Right kidney (tissue), 9 donors: ENCODE measurements around the gene AHR.

Experiments
- DNase-seq: peaks from one replicate; pipeline ENCODE4 v3.0.0-alpha.2; 2016
- long read RNA-seq, 8 donors: transcript quantifications; one replicate each; lab custom pipeline, GENCODE V29; 2026

Gene AHR
- long read RNA-seq, donor 1, partial matches to known transcripts: 9 of 9 reads
- long read RNA-seq, donor 1, other reads (novel, unspliced or antisense): 0 of 9 reads
- long read RNA-seq, donor 2, partial matches to known transcripts: 0 of 1 reads
- long read RNA-seq, donor 2, other reads (novel, unspliced or antisense): 0 of 1 reads
- long read RNA-seq, donor 3: 0 reads
- long read RNA-seq, donor 4, partial matches to known transcripts: 18 of 18 reads
- long read RNA-seq, donor 4, other reads (novel, unspliced or antisense): 0 of 18 reads
- long read RNA-seq, donor 5, full-length matches to known transcripts: 2 of 2 reads
- long read RNA-seq, donor 5, partial matches to known transcripts: 0 of 2 reads
- long read RNA-seq, donor 5, other reads (novel, unspliced or antisense): 0 of 2 reads
- long read RNA-seq, donor 6, full-length matches to known transcripts: 3 of 17 reads
- long read RNA-seq, donor 6, partial matches to known transcripts: 14 of 17 reads
- long read RNA-seq, donor 6, other reads (novel, unspliced or antisense): 0 of 17 reads
- long read RNA-seq, donor 7, full-length matches to known transcripts: 1 of 20 reads
- long read RNA-seq, donor 7, partial matches to known transcripts: 19 of 20 reads
- long read RNA-seq, donor 7, other reads (novel, unspliced or antisense): 0 of 20 reads
- long read RNA-seq, donor 8, full-length matches to known transcripts: 1 of 1 reads
- long read RNA-seq, donor 8, partial matches to known transcripts: 0 of 1 reads
- long read RNA-seq, donor 8, other reads (novel, unspliced or antisense): 0 of 1 reads

DNA sequence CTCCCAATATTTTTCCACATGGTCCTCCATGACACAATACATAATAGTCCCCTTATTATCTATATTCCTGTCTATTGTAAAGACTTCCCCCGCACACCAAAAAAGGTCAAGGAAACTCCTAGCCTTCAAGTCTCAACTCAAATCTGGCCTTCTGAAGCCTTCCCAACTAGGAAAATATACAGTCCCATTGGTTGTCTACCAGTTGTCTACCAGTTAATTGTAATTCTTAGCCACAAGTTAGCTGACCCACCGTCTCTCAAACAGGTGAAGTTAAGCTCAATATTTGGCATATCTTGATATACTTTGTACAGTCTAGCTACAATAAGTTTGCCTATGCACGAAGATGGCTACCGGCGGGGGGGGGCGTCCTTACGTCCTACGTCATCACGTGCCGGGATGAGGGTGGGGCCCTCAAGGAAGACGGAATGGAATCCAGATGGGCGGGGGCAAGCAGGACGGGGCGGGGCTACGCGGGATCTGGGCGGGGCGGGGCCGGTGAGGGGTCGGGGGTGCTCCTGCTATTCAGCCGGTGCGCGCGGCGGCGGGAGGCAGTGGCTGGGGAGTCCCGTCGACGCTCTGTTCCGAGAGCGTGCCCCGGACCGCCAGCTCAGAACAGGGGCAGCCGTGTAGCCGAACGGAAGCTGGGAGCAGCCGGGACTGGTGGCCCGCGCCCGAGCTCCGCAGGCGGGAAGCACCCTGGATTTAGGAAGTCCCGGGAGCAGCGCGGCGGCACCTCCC lies at the start of gene AHR:
AHR (plus strand) TSS at position 551 of the 738 bp plus-strand sequence. CDS start 613 bp downstream, outside the sequence.
- DNase-seq: no peak

- no peak for DNase-seq
Observed at GRCh38 chr7:17253885-17254284, 44.6 kb upstream of the AHR start.

GRCh38 chr7:17255926-17256325 lies 42.5 kb upstream of the AHR start:
- DNase-seq: no peak

GRCh38 chr7:17256375-17256774 lies 42.1 kb upstream of the AHR start:
- DNase-seq: no peak

DNA sequence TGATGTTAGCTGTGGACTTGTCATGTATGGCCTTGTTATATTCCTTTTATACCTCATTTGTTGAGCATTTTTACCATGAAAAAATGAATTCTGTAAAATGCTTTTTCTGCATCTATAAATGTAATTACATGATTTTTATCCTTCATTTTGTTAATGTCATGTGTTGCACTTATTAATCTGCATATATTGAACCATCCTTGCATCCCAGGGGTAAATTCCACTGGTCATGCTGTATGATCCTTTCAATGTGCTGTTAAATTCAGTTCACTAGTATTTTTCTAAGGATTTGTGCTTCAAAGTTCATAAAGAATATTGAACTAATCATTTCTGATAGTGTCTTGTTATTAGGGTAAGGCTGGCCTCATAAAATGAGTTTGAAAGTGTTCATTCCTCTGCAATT lies 31.9 kb upstream of the AHR start:
- DNase-seq: no peak

- DNase-seq: no peak
Observed at GRCh38 chr7:17269341-17270221, 28.9 kb upstream of the AHR start.

DNA sequence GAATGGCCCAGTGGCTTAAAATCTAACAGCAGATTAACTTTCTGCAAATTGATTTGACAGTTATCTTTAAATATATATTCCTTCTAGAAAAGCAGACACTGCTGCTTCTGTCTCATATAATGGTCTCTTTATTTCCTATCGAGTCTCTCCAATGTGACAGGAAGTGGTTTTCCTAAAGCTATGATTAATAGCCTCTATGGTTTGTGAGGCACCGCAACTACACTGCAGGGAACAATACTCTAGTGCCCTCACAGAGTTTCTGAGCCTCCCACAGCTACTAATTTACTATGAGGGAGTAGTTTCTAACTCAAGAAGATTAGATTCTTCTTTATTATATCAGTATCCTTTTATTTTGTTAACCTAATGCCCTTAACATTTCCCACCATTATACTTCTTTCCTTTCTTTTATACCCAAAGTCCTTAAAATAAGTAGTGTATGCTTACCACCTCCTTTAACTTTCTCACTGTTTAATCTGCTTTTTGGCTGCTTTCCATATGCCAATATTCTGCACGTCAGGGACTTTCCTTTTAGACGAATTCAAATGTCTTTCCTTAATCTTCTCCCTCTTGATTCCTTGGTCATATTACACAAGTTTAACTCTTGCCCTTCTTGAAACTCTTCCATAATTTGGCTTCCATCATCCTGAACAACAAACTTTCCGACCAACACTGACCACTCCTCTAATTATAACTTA lies 23.8 kb upstream of the AHR start:
- DNase-seq: no peak

DNA sequence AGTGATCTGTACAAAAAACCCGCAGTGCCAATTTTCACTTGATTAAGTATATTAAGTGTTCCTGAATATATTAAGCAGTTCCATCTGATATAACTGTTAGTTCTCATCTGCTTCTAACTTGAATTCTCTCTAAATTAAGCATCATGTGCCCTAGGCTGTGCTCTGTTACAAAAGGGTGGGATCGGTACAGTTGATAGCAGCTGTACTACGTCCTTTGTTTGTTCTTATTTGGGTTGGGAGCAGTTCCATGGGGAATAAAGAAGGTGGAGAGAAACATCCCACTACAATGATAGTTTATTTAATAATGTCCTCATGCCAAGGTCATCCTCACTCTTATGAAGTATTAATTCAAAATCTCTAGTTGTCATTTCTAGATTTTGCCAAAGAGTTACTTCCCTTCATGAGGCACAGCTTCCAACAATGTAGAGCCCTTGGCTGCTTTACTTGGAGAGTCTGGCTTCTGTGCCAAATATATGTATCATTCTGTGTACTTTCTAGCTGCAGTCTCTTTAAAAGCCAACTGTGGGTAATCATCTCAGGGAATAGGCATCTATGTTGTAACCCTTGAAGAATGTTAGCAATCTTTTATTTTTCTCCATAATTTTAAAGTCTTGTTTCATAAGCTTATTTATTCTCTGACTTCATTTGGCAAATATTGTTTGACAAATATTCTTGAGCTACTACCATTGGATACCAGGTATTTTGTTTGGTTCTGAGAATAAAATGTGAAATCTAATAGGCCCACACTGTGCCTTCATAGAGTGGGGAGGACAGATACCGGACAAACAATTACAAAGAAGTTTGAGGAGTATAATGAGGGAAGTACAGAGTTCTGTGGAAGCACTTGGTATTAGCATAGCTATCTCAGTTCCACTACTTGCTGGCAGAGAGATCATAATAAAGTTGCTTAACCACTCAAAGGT lies 22.4 kb upstream of the AHR start:
- no peak for DNase-seq

DNA sequence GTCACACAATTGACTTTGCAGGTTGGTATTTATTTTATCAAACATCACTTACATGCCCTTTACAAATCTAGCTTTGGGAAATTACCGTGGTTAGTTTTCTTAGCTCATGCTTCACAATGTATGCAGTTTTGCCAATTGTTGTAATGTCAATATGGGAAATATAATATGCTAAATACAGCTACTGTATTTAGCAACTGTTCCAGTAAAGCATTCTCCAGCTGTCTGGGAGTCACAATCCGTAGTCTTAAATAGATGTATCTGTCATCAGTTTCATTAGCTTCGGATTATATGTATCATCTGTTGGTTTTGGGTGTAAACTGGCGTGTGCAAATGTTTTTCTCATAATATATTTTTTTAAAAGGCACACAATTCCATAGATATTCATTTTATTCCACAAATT lies 19.4 kb upstream of the AHR start:
- no peak for DNase-seq

DNA sequence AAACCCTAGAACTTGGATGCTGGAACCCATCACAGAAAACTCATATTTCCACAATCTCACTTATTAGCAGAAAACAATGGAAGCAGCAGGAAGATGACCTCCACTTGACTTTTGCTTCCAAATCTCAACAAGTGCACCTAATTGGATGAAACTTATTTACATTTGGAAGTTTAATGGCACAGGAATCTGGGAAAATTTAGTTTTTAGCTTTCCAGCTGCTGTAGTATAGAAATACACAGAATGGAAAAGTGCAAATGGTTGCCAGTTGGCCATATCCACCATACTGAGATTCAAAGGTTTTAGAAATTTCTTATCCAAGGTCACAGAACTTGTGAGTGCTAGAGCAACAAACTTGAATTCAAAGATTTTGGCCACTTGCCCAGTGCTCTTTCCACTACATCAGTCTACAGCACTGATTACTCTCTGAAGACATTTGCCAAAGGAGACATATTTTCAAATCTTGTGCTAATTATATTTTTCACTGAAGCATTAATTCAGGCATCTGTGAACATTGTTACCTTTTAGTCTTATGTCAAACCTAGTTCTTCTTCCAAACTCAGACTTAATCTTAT lies 9.3 kb upstream of the AHR start:
- DNase-seq: no peak

- no peak for DNase-seq
Observed at GRCh38 chr7:17292843-17293242, 5.6 kb upstream of the AHR start.

GRCh38 chr7:17293481-17293880 lies 5.0 kb upstream of the AHR start:
- DNase-seq: no peak

DNA sequence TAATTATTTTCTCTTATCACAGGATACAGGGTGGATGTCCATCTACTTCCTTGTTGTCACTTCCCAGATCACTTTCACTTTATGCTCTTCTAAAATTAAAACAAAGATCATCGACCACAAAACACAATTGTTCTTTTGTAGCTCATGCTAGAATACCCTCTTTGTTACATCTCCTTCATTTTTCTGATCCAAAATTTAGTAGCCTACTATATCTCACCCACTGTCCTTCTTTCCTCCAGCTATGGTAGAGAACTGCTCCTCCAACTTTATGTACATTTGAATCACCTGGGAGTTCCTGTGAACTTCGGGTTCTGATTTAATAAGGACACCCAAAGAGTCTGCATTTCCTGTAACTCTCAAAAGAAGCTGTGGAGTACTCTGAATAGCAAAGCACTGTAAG lies 1.2 kb upstream of the AHR start:
- DNase-seq: no peak

DNA sequence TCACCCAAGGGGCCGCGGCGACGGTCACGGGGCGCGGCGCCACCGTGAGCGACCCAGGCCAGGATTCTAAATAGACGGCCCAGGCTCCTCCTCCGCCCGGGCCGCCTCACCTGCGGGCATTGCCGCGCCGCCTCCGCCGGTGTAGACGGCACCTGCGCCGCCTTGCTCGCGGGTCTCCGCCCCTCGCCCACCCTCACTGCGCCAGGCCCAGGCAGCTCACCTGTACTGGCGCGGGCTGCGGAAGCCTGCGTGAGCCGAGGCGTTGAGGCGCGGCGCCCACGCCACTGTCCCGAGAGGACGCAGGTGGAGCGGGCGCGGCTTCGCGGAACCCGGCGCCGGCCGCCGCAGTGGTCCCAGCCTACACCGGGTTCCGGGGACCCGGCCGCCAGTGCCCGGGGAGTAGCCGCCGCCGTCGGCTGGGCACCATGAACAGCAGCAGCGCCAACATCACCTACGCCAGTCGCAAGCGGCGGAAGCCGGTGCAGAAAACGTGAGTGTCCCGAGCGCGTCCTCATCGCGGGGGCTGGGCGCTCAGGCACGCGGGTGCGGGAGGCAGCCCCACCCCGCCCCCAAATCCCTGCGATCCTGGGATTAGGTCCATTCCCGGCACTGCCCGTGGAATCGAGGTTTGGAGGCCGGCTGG lies 509 bp downstream of the AHR start:
- DNase-seq: peak; percentile 83

DNA sequence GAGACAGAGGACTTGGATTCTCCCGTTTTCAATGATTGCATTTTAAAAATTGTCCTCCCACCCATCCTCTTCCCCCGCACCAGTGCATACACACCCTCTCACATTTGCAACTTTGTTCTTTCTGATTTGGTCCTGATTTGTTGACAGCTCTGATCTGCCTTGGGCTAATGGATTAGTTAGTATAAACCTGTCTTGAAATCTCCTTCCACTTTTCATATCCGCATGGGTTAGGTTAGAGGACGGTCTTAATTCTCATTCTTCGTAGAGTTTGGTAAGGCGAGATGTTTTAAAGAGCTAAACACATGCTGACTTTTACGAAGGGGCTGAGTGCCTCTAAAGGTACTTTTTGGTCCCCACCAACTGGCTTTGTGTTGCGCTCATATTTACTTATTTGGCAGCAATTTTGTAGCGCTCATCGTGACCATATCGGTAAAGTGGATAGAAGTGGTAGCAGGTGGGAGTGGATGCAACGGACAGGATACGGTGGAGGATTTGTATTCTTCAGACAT lies 1.1 kb downstream of the AHR start:
- DNase-seq: no peak

DNA sequence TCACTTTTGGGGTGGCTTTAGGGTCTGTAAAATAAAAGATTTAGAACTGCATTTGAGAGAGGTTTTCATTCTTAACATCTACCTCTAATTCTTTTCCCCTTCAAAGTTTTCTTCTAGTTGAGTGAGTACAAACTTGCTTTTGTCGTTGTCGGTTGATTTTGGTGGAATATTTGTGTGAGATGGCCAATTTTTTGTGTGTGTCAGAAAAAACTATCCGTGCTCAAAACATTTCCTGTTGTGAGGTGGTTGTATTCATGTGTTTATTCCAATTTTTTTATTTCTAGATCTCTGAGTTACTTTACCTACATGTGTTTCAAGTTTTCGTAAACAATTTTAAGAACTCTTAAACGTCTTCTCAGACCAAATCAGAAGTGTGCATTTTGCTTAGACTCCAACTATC lies 1.6 kb downstream of the AHR start:
- DNase-seq: peak; percentile 46

GRCh38 chr7:17300437-17300836 lies 2.0 kb downstream of the AHR start:
- DNase-seq: no peak

GRCh38 chr7:17301471-17302456 lies 3.3 kb downstream of the AHR start:
- no peak for DNase-seq
